DOHH2 (cell line): ENCODE data around the gene SLFN14.

Source experiments
- H3F3A ChIP-seq: fragments of 200-600 bp; sonication (generic), shearing (Covaris generic); 2 replicates; pipeline ENCODE4 v1.6.0; 2016; ENCODE audit warnings: antibody characterized with exemption, mild to moderate bottlenecking; ENCODE audit not compliant: control insufficient read depth, insufficient read depth
- H3K27ac ChIP-seq: fragments of 200-600 bp; sonication (generic); 2 replicates; pipeline ENCODE4 v1.5.1; 2014; ENCODE audit warnings: low read depth, mild to moderate bottlenecking, low read length, moderate library complexity
- H3K27me3 ChIP-seq: fragments of 200-600 bp; sonication (generic); 2 replicates; pipeline ENCODE4 v1.6.1; 2014; ENCODE audit warnings: mild to moderate bottlenecking, low read length, mixed read lengths; ENCODE audit not compliant: control insufficient read depth
- H3K36me3 ChIP-seq: fragments of 200-600 bp; sonication (generic); 2 replicates; pipeline ENCODE4 v1.6.1; 2014; ENCODE audit warnings: mild to moderate bottlenecking, low read length, moderate library complexity, mixed read lengths; ENCODE audit not compliant: control insufficient read depth
- H3K4me1 ChIP-seq: fragments of 200-600 bp; sonication (generic); 2 replicates; pipeline ENCODE4 v1.6.1; 2014; ENCODE audit warnings: mild to moderate bottlenecking, low read length, mixed read lengths; ENCODE audit not compliant: control insufficient read depth
- H3K4me2 ChIP-seq: fragments of 200-600 bp; sonication (generic); 2 replicates; pipeline ENCODE4 v1.6.0; 2014; ENCODE audit warnings: mild to moderate bottlenecking, low read length, moderate library complexity
- H3K4me3 ChIP-seq: fragments of 200-600 bp; sonication (generic); 2 replicates; pipeline ENCODE4 v1.5.1; 2014; ENCODE audit warnings: mild to moderate bottlenecking, low read length, mixed read lengths
- H3K79me2 ChIP-seq: fragments of 200-600 bp; sonication (generic); 2 replicates; pipeline ENCODE4 v1.6.1; 2014; ENCODE audit warnings: mild to moderate bottlenecking, low read length, mixed read lengths; ENCODE audit not compliant: control insufficient read depth
- H3K9me2 ChIP-seq: fragments of 200-600 bp; sonication (generic); replicated peaks from 2 replicates; pipeline ENCODE4 v1.6.1; 2014; ENCODE audit warnings: mild to moderate bottlenecking, low read length, mixed read lengths; ENCODE audit not compliant: control insufficient read depth
- H3K9me3 ChIP-seq: fragments of 200-600 bp; sonication (generic); 2 replicates; pipeline ENCODE4 v1.6.1; 2014; ENCODE audit warnings: antibody characterized with exemption, low read length, mixed read lengths; ENCODE audit not compliant: control insufficient read depth, insufficient read depth
- H4K20me1 ChIP-seq: fragments of 200-600 bp; sonication (generic); 2 replicates; pipeline ENCODE4 v1.6.0; 2014; ENCODE audit warnings: low read depth, mild to moderate bottlenecking, antibody characterized with exemption, low read length, moderate library complexity; ENCODE audit not compliant: control insufficient read depth, insufficient read depth
- EZH2phosphoT487 ChIP-seq: fragments of 200-600 bp; sonication (generic); IDR thresholded peaks from 2 replicates; pipeline ENCODE4 v1.6.1; 2017; ENCODE audit warnings: borderline replicate concordance, mild to moderate bottlenecking, antibody characterized with exemption, low read length, moderate library complexity, mixed read lengths
- TF ChIP-seq, protein P1 (sequence below): fragments of 200-600 bp; sonication (generic); IDR thresholded peaks from one replicate; pipeline ENCODE4 v1.5.1; 2014; ENCODE audit warnings: antibody characterized with exemption, mild to moderate bottlenecking, low read depth, low read length; ENCODE audit not compliant: poor library complexity, severe bottlenecking

The SLFN14 gene

DNA sequence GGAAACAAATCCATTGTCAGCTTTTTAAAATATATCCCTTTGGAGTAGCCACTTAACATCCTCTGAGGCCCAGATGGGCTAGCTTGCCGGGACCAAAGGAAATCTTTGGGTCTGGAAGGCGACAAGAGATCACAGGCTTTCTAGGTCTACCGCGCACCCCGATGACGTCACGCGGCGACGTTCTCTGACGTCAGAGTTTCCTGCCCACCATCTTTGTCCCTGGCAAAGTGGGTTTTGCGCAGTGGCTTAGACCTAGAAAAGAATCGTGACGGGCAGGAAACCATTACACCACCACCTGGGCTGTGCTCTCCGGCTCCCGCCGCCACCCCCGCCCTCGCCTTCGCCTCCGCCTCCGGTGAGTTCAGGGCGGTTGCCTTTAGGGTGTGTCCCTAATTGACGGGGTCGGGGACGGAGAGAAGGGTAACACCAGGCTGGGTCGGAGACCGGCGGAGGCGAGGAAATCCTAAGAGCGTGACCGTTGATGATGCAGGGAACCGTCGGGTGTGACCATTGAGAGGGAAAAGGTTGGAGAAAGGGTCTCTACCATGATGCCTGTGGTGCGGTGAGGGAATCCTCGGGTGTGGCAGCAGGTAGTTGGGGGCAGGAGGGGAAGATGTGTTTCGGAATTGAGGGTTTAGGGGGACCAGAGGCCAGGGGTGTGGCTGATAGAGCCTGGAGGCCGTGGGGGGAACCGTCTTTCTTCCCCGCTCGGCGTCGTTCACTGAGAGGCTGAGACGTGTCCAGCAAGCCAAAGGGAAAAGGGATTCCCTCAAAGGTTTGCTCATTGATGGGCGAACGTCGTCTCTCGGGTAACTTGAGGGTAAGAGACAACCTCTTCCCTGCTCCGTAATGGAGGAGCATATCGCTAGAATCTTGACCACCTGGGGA is 26.7 kb upstream of the SLFN14 start, which contains the start of gene AP2B1:
Gene AP2B1 (plus strand): TSS at position 249 of the 888 bp plus-strand sequence. CDS start 6,709 bp downstream, outside the sequence.
- Histone ChIP-seq H3K9me3 (no peaks in the 10 kb centered on the region), H3K4me1 (peaks cover 22% of the 10 kb centered on the region), H3K4me3 (peak within 1 kb of the TSS; percentile 96), H3F3A (peaks cover 3% of the 10 kb centered on the region; the same call in 1 of the 2 replicates), H4K20me1 (no peaks in the 10 kb centered on the region), H3K36me3 (no peaks in the 10 kb centered on the region), H3K79me2 (peaks cover 49% of the 10 kb centered on the region), H3K4me2 (peak within 1 kb of the TSS; percentile 80), H3K27ac (peak within 1 kb of the TSS; percentile 62), H3K27me3 (no peaks in the 10 kb centered on the region; the same call in 1 of the 2 replicates), H3K9me2 (no peaks in the 10 kb centered on the region)
- no peak for TF ChIP-seq EZH2phosphoT487
- TF ChIP-seq, protein P1, sequence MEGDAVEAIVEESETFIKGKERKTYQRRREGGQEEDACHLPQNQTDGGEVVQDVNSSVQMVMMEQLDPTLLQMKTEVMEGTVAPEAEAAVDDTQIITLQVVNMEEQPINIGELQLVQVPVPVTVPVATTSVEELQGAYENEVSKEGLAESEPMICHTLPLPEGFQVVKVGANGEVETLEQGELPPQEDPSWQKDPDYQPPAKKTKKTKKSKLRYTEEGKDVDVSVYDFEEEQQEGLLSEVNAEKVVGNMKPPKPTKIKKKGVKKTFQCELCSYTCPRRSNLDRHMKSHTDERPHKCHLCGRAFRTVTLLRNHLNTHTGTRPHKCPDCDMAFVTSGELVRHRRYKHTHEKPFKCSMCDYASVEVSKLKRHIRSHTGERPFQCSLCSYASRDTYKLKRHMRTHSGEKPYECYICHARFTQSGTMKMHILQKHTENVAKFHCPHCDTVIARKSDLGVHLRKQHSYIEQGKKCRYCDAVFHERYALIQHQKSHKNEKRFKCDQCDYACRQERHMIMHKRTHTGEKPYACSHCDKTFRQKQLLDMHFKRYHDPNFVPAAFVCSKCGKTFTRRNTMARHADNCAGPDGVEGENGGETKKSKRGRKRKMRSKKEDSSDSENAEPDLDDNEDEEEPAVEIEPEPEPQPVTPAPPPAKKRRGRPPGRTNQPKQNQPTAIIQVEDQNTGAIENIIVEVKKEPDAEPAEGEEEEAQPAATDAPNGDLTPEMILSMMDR, result no peak

DNA sequence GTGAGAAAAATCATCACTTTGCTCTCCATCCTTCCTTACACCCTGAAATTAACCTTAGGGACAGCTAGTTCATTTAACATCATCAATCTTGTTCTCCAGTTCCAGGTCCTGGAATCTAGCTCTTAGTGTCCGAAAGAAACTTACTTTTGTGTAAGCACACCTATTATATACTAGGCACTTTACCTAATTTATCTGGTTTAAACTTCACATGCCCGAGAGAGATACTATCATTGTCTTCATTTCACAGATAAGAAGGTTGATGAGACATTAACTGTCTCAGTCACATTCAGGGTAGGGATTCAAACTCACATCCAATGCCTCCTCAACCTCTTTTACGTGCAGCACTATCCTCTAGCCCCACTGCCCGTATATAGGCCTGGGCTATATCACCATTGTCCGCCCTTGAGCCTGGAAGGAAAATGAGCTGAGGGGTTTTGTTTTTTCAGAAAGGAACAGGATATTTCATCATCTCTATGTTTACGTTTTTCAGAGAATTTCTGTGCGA is 26.0 kb upstream of the SLFN14 start:
- Histone ChIP-seq H3K4me3 (peak overlapping the region; percentile 96), H3K27me3 (no peaks in the 10 kb centered on the region; the same call in 1 of the 2 replicates), H3K9me2 (no peaks in the 10 kb centered on the region), H3K79me2 (peaks cover 42% of the 10 kb centered on the region), H3K4me2 (peak overlapping the region; percentile 80), H4K20me1 (no peaks in the 10 kb centered on the region), H3K36me3 (no peaks in the 10 kb centered on the region), H3K9me3 (no peaks in the 10 kb centered on the region), H3F3A (peaks cover 3% of the 10 kb centered on the region; the same call in 1 of the 2 replicates), H3K27ac (peak overlapping the region; percentile 62), H3K4me1 (peaks cover 22% of the 10 kb centered on the region)
- TF ChIP-seq, protein P1, result no peak
- TF ChIP-seq EZH2phosphoT487, result no peak

DNA sequence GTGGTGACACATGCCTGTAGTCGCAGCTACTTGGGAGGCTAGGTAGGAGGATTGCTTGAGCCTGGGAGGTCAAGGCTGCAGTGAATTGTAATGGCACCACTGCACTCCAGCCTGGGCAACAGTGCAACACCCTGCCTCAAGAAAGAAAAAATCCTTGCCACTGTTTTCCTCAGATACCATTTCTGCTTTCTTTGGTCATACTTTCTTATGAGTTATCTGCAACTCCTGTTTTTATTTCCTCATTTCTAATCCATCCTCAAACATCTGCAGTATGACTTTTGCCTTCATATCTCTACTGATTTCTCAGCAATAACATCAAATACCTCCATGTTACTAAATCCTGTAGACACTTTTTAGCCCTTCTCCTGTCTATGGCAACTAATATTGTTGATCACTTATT is 23.4 kb upstream of the SLFN14 start:
- Histone ChIP-seq H3K9me2 (no peaks in the 10 kb centered on the region), H3K4me3 (no peak overlapping the region), H3K79me2 (peaks cover 20% of the 10 kb centered on the region), H3F3A (peaks cover 6% of the 10 kb centered on the region; the same call in 1 of the 2 replicates), H3K27ac (no peak overlapping the region), H3K36me3 (no peaks in the 10 kb centered on the region), H3K27me3 (no peaks in the 10 kb centered on the region; the same call in 1 of the 2 replicates), H3K4me2 (no peak overlapping the region), H3K9me3 (no peaks in the 10 kb centered on the region), H3K4me1 (peaks cover 27% of the 10 kb centered on the region), H4K20me1 (no peaks in the 10 kb centered on the region)
- TF ChIP-seq EZH2phosphoT487, result no peak
- TF ChIP-seq, protein P1, result no peak
